DMS 273 (cell line): ENCODE results near the gene SUPT5H.

Experiments used
- DNase-seq: peaks from one replicate; lab custom pipeline; 2025; ENCODE audit not compliant: unreplicated experiment; lab: John Stamatoyannopoulos, UW

SUPT5H gene

DNA sequence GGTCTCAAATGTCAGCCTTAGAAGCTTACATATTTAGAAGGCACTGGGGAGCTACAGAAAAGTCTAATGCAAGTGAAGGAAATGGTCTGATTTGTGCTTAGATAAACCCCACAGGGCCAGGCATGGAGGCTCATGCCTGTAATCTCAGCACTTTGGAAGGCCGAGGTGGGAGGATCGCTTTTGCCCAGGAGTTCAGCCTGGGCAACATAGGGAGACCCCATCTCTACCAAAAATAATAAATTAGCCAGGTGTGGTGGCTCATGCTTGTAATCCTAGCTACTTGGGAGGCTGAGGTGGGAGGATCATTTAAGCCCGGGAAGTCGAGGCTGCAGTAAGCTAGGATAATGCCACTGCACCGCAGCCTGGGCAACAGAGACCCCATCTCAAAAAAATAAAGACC is 50.7 kb downstream of the SUPT5H start:
- DNase-seq, result no peak

DNA sequence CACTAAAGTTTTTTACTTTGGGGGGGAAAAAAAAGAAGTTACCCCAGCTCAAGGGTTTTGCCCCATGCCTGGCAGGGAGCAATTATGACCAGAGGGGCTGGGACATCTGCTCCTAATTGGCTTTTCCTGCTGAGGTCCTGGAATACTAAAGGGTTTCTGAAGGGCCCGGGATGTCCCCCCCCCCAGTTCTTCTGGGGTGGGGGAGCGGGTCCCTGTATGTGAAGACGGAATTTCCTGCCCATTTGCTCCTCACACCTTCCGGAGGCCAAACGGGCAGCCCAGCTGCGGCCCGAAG is 52.3 kb downstream of the SUPT5H start:
- no peak for DNase-seq

DNA sequence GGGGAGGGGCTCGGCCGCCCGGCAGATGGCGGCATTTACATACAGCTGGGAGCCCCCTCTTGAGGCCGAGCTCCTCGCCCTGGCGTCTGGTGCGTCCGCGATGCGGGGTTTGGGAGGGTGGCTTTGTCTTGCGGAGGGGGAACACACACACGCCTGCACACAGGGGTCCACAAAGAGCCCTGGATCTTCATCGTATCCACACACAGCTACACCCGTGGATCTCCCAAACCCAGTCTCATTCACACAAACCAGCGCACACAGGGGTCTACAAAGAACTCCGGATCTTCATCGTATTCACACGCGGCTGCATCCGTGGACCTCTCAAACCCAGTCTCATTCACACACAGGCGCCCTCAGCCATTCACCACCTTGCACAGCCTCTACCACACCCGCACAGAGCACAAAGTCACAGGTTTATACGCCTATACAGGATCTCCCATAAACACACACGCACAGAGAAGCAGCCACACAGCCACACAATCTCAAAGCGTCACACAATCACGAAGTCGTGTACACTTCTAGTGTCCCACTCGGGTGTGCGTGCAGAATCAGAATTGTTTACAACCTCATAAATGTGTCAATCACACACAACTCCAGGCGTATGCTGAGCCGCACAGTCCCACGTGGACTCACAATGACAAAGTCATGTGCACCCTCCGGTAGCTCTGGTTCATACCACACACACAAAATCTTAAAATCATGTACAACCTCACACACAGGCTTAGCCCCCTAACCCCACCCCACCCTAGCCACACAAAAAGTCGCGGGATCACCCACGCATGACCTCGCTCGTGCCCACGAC is 52.8 kb downstream of the SUPT5H start:
- DNase-seq, result peak; percentile 93

DNA sequence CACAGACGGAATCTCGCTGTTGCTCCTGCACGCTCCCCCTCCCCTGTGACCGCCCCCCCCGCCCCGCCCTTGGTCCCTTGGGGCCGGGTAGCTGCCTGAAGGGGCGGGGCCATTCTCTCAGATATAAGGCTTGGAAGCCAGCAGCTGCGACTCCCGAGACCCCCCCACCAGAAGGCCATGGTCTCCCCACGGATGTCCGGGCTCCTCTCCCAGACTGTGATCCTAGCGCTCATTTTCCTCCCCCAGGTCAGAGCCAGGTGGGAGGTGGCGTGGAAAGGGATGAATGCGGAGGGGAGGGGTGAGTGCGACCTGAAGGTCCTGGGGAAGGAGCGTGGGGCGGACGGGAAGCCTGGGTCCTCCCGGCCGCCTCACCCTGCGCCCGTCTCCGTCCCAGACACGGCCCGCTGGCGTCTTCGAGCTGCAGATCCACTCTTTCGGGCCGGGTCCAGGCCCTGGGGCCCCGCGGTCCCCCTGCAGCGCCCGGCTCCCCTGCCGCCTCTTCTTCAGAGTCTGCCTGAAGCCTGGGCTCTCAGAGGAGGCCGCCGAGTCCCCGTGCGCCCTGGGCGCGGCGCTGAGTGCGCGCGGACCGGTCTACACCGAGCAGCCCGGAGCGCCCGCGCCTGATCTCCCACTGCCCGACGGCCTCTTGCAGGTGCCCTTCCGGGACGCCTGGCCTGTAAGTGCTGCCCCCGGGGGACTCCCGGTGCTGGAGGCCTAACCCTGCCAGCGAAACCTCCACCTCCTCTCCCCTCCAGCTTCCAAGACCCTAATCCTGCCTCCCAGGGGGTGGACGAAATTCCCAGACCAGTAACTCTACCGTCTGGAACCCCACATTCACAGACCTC is 53.6 kb downstream of the SUPT5H start, which contains the start of gene DLL3:
TSS of gene DLL3 (plus strand) at position 150 of the 845 bp plus-strand sequence. CDS start at position 178, 28 bp downstream.
- DNase-seq, result peak; percentile 77

DNA sequence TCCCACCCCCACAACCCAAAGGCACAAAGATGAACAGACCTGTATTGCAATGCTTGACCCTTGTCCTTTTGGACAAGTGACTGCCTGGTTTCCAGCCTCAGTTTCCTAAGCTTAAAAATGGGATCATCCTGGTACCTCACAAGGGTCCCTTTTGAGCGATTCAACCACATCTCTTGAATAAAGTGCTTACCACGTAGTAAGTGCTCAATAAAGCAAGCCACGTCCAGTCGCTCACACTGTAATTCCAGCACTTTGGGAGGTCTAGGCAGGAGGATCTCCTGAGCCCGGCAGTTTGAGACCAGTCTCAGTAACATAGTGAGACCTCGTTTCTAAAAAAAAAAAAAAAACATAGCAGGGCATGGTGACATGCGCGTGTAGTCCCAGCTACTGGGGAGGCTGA is 54.5 kb downstream of the SUPT5H start:
- DNase-seq, result no peak

DNA sequence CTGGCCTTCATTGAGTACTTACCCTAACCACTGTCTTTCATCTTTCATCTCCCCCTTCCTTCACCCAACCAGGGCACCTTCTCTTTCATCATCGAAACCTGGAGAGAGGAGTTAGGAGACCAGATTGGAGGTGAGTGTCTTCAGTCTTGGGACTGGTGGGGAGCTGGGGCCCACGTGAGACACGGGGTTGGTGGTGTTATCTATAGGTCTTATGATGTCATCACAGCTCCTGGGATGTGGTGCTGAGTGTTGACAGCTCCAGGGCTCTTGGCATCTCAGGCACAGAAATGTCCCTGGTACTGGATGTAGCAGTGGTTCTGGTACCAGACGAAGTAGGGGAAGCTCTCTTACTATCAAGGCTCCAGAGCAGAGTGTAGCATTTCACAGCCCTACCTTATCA is 55.2 kb downstream of the SUPT5H start:
- DNase-seq, result no peak

DNA sequence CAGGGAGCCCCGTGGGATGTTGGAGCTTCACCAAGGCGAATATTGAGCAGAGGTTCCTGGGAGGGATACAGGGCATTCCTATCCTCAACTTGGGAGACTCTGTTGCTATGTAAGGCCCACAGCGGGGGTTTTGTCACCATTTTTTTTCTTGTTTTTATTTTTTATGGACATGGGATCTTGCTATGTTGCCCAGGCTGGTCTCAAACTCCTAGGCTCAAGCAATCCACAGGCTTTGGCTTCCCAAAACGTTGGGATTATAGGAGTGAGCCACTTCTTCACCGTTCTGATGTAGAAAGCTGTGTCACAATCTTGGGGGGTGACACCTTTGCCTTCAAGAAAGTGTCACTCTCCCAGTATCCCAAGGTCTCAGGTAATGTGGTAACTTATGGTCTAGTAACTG is 56.0 kb downstream of the SUPT5H start:
- DNase-seq, result no peak

DNA sequence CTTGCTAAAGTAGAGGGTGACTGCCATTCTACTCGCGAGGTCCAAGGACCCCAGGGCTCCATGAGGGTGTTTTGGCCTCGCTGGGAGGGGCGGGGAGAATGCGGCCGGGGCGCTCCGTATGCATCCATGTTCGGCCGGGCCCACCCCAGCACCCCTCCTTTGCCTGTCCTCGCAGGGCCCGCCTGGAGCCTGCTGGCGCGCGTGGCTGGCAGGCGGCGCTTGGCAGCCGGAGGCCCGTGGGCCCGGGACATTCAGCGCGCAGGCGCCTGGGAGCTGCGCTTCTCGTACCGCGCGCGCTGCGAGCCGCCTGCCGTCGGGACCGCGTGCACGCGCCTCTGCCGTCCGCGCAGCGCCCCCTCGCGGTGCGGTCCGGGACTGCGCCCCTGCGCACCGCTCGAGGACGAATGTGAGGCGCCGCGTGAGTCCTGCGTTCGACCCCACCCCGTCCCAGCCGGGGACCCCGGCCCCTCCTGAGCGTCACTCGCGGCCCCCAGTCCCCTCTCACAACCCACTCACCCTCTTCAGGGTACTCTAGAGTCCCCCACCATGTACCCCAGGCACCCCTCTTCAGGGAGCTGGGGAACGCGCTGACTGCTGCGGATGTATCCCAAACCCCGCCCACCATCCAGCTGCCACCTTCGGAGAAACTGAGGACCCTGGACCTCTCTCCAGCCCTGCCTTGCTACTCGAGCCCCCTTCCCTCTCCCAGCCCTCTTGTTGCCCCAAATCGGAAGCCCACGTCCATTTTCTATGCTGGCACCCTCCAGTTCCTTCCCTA is 57.4 kb downstream of the SUPT5H start:
- DNase-seq, result peak; percentile 93

DNA sequence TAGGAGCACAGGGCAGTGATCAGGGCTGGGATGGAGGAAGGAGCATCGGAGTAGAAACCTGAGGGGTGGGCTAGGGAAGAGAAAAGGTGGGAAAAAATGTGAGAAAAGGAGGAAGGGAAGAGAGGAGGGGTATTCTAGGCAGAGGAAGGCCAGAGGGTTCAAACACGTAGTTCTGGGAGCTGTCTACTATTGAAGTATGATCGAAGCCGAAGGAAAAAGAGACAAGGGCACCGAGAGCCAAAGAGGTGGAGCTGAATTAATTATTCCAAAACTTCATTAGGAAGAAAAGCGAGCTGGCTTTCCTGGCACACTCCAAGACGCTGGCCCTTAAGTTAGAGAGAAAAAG is 61.2 kb downstream of the SUPT5H start:
- no peak for DNase-seq

DNA sequence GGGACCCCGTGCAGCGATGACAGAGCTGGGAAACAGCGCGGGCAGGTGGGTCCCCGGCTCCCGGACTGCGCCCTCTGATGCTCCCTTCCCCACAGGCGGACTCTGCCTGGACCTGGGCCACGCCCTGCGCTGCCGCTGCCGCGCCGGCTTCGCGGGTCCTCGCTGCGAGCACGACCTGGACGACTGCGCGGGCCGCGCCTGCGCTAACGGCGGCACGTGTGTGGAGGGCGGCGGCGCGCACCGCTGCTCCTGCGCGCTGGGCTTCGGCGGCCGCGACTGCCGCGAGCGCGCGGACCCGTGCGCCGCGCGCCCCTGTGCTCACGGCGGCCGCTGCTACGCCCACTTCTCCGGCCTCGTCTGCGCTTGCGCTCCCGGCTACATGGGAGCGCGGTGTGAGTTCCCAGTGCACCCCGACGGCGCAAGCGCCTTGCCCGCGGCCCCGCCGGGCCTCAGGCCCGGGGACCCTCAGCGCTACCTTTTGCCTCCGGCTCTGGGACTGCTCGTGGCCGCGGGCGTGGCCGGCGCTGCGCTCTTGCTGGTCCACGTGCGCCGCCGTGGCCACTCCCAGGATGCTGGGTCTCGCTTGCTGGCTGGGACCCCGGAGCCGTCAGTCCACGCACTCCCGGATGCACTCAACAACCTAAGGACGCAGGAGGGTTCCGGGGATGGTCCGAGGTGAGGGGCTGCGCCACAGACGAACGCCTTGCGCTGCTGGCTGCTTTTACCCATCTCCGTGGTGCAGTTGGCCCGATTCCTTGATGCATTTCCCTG is 61.7 kb downstream of the SUPT5H start:
- peak; percentile 96 for DNase-seq

DNA sequence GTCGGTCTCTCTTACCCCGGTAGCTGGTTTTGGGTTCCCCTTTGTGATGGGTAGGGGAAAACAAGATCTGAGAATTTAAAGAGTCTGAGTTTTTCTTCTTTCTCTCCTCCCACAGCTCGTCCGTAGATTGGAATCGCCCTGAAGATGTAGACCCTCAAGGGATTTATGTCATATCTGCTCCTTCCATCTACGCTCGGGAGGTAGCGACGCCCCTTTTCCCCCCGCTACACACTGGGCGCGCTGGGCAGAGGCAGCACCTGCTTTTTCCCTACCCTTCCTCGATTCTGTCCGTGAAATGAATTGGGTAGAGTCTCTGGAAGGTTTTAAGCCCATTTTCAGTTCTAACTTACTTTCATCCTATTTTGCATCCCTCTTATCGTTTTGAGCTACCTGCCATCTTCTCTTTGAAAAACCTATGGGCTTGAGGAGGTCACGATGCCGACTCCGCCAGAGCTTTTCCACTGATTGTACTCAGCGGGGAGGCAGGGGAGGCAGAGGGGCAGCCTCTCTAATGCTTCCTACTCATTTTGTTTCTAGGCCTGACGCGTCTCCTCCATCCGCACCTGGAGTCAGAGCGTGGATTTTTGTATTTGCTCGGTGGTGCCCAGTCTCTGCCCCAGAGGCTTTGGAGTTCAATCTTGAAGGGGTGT is 62.5 kb downstream of the SUPT5H start:
- no peak for DNase-seq

DNA sequence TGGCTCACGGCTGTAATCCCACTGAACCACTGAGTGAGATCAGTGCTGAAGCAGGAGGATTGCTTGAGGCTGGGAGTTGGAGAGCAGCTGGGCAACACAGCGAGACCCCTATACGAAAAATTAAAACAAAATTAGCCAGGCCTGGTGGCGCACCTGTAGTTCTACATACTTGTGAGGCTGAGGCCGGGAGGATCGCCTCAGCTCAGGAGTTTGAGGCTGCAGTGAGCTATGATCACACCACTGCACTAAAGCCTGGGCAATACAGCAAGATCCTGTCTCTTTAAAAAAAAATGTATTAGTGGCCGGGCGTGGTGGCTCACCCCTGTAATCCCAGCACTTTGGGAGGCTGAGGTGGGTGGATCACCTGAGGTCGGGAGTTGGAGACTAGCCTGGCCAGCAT is 63.2 kb downstream of the SUPT5H start:
- no peak for DNase-seq

DNA sequence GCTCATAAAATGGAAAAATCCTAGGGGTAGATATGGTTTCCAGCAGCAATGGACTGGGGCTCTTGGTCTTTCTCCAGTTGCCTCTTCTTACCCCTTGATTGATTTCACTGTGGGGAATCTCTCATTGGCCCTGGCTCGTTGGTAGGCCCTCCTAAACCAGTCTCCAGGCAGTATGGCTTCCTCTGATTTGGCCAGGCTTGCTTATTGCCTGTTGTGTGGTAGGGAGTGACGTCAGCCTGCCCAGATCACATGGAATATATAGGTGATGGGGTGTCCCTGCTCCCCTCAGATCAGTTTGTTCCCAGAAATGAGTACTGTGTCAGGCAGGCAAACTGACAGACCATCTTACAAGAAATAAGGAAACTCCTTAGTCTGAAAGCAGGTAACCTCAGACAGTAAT is 63.9 kb downstream of the SUPT5H start:
- DNase-seq, result no peak

DNA sequence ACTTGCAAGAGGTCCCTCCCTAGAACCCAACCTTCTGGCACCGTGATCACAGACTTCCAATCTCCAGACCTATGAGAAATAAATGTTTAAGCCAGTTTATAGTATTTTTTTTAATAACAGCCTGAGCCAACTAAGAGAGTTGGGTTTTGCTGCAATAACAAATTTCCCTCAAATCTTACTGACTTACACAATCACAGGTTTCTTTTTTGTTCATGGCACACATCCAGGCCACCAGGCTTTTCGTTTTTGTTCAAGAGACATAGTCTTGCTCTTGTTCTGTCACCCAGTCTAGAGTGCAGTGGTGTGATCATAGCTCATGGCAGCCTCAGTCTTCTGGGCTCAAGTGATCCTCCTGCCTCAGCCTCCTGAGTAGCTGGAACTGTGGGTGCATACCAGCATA is 67.6 kb downstream of the SUPT5H start:
- peak; percentile 27 for DNase-seq

DNA sequence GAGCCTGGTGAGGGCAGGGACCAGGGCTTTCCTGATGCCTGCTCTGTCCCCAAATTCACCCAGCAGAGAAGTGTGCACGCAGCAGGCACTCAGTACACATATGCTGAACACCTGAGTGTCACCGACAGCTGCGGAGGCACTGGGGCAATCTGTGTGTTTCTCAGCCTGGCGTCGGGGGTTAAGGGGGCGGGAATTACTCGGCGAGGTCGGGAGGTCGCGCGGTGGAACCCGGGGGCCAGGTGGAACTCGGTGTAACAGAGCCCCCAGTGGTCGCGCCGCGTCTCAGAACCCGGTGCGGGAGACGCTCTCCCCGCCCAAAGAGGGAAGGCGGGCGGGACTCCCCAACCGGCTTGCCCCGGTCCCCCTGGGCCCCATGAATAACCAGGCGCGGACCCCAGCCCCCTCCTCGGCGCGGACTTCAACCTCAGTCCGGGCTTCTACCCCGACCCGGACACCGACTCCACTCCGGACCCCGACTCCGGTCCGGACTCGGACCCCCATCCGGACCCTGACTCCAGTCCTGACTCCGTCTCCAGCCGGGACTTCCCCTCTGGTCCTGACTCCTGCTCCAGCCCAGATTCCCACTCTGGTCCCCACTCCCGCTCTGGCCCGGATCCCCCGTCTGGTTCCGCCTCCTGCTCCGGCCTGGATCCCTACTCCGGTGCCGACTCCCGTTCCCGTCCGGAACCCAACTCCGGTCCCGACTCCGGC is 69.6 kb downstream of the SUPT5H start, which contains the start of gene SELENOV:
TSS of gene SELENOV (plus strand) at position 300 of the 711 bp plus-strand sequence. CDS start at position 374, 74 bp downstream.
- DNase-seq, result peak; percentile 76

DNA sequence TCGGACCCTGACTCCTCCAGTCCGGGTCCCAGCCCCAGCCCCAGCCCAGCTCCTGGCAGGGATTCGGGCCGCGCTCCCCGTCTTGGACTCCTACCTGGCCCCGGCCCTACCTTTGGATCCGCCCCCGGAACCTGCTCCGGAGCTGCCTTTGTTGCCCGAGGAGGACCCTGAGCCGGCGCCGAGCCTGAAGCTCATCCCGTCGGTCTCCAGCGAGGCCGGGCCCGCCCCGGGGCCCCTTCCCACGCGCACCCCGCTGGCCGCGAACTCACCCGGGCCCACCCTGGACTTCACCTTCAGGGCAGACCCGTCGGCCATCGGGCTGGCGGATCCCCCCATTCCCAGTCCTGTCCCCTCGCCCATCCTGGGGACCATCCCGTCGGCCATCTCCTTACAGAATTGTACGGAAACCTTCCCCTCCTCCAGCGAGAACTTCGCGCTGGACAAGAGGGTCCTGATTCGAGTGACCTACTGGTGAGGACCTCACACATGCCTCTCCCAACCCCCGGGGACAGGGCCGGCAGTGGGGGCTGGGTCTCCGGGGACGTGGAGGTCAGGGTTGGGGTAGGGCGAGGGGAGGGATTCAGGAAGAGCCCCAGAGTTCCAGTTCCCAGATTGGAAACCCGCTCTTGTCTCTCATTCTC is 70.3 kb downstream of the SUPT5H start:
- no peak for DNase-seq

DNA sequence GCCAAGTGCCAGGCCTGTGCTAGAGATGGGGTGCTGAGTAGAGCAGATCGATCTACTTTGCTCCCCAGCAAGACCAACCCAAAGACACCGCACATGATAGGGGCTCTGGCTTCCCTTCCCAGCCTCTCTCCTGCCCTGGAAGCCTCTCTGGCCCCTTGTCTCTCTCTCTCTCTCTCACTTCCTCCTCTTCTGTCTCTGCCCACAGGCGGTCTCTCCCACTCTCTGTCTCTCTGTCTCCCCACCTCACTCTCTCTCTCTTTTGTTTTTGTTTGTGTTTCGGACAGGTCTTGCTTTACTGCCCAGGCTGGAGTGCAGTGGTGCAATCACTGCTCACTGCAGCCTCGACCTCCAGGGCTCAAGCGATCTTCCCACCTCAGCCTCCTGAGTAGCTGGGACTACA is 70.9 kb downstream of the SUPT5H start:
- DNase-seq, result no peak

DNA sequence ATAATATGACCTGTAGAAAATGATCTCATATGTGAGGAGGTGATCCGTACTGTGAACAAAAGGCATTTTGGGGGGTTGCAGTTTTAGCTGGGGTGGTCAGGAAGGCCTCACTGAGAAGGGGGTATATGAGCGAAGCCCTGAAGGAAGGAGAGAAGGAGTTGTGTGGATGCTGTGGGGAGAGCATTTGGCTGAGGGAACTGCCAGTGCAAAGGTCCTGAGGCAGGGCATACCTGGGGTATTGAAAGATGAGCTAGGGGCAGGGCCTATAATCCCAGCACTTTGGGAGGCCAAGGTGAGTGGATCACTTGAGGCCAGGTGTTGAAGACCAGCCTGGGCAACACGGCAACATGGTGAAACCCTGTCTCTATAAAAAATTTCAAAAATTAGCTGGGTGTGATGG is 72.0 kb downstream of the SUPT5H start:
- DNase-seq, result no peak

DNA sequence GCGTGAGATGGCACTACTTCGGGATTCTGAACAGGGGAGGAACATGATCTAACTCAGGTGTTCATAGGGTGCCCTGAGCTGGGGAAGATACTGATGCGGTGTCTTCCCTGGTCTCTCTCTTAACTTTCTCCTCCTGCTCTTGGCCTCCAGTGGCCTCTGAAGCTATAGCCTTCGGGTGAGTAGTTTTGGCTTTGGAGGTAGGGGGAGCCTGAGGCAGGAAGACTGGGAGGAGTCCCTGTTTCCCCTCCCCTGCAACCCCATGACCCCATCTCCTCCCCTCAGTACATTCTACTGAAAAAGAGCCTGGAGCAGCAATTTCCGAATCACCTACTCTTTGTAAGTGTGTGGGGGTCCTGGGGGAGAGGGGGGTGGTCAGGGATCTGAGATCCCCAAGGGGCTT is 73.1 kb downstream of the SUPT5H start:
- no peak for DNase-seq
